HG02840 (cell line): ENCODE measurements around the gene C5AR2.
"Not testable (repeated sequence)": the region's sequence is repeated elsewhere in the genome, so short reads cannot be mapped to it uniquely, and the experiment has no call there.

Experiments
- ATAC-seq: cut with Tn5 transposase; IDR thresholded peaks from one replicate; pipeline ENCODE4 v1.9.1; 2021; ENCODE audit warnings: mild to moderate bottlenecking, moderate library complexity, moderate number of reproducible peaks; ENCODE audit not compliant: unreplicated experiment, low FRiP score

C5AR2 gene

GRCh38 chr19:47331931-47332547 is at the start of gene C5AR2:
C5AR2 (plus strand) TSS chr19:47332175; CDS start chr19:47340800, 8,625 bp downstream.
- no peak for ATAC-seq

- no peak for ATAC-seq
Observed at GRCh38 chr19:47283405-47284059, 48.4 kb upstream of the C5AR2 start.

- no peak for ATAC-seq
Observed at GRCh38 chr19:47284324-47284899, 47.6 kb upstream of the C5AR2 start.

- ATAC-seq: no peak
Observed at GRCh38 chr19:47296036-47296435, 35.9 kb upstream of the C5AR2 start.

GRCh38 chr19:47300867-47301266 is 31.1 kb upstream of the C5AR2 start:
- ATAC-seq: not testable (repeated sequence)

GRCh38 chr19:47302249-47302648 is 29.7 kb upstream of the C5AR2 start:
- ATAC-seq: no peak

- ATAC-seq: no peak
Observed at GRCh38 chr19:47303966-47304365, 28.0 kb upstream of the C5AR2 start.

- ATAC-seq: no peak
Observed at GRCh38 chr19:47305309-47305751, 26.6 kb upstream of the C5AR2 start.

- ATAC-seq: no peak
Observed at GRCh38 chr19:47306303-47306702, 25.7 kb upstream of the C5AR2 start.

GRCh38 chr19:47309038-47309437 is 22.9 kb upstream of the C5AR2 start:
- ATAC-seq: no peak

- ATAC-seq: no peak
Observed at GRCh38 chr19:47309608-47310007, 22.4 kb upstream of the C5AR2 start, which contains the start of gene C5AR1. C5AR1 (plus strand) TSS chr19:47309861; CDS start chr19:47309896, 35 bp downstream.

GRCh38 chr19:47310323-47310722 is 21.7 kb upstream of the C5AR2 start:
- no peak for ATAC-seq

GRCh38 chr19:47310819-47311218 is 21.2 kb upstream of the C5AR2 start:
- no peak for ATAC-seq

- no peak for ATAC-seq
Observed at GRCh38 chr19:47312366-47313006, 19.5 kb upstream of the C5AR2 start.

GRCh38 chr19:47313754-47314295 is 18.1 kb upstream of the C5AR2 start:
- no peak for ATAC-seq

- no peak for ATAC-seq
Observed at GRCh38 chr19:47315125-47315821, 16.7 kb upstream of the C5AR2 start.

GRCh38 chr19:47316513-47316912 is 15.5 kb upstream of the C5AR2 start:
- no peak for ATAC-seq

- no peak for ATAC-seq
Observed at GRCh38 chr19:47319923-47320871, 11.8 kb upstream of the C5AR2 start.

- ATAC-seq: no peak
Observed at GRCh38 chr19:47321630-47322029, 10.3 kb upstream of the C5AR2 start.
